IMR-90 (cell line): ENCODE results near the gene MEIS1. TPM values are rescaled to one million over a fixed set of nuclear protein-coding genes. Genes with fewer than 3 reads are reported as not detected.

ENCODE experiments used
- ATAC-seq: fragments of 200-7000 bp; cut with Tn5 transposase; 2 replicates; pipeline ENCODE4 v1.9.1; 2020; ENCODE audit warnings: low read depth, mild to moderate bottlenecking, moderate library complexity
- BruUV-seq: library from RNA; stranded (reverse); fragments of 400-500 nt; replicated peaks from 2 replicates; lab custom pipeline; 2021; lab: Mats Ljungman, UMichigan
- CTCF ChIA-PET: fragments of 300-600 bp; formaldehyde crosslinking; extraction: SDS; loops from one replicate; lab custom pipeline; 2021; ENCODE audit warnings: antibody characterized with exemption; lab: Yijun Ruan, JAX
- POLR2A ChIA-PET: fragments of 300-600 bp; sonication (Branson Sonifier 250); formaldehyde crosslinking; loops from one replicate; lab custom pipeline; 2022; ENCODE audit warnings: antibody characterized with exemption; ENCODE audit not compliant: unreplicated experiment; lab: Charles Lee
- DNase-seq: peaks from one replicate; pipeline ENCODE4 v3.0.0; 2013
- H2AFZ ChIP-seq: replicated peaks from 2 replicates; pipeline ENCODE3; 2013; ENCODE audit warnings: low read length, mild to moderate bottlenecking; ENCODE audit not compliant: poor library complexity
- H2AK5ac ChIP-seq: 2 replicates; pipeline ENCODE4 v1.6.1; 2013; ENCODE audit warnings: low read depth, low read length, inconsistent platforms
- H2AK9ac ChIP-seq: replicated peaks from 2 replicates; pipeline ENCODE3; 2013; ENCODE audit warnings: mild to moderate bottlenecking, low read depth, low read length, moderate library complexity; ENCODE audit not compliant: poor library complexity
- H2BK120ac ChIP-seq: 2 replicates; pipeline ENCODE4 v1.6.1; 2013; ENCODE audit warnings: low read depth, low read length, inconsistent platforms
- H2BK15ac ChIP-seq: 3 replicates; pipeline ENCODE4 v1.6.1; 2013; ENCODE audit warnings: low read depth, low read length, inconsistent platforms
- H2BK20ac ChIP-seq: 2 replicates; pipeline ENCODE4 v1.6.1; 2013; ENCODE audit warnings: low read depth, mild to moderate bottlenecking, inconsistent platforms, low read length, moderate library complexity
- H2BK5ac ChIP-seq: 2 replicates; pipeline ENCODE4 v1.6.1; 2013; ENCODE audit warnings: mild to moderate bottlenecking, low read depth, low read length, inconsistent platforms; ENCODE audit not compliant: poor library complexity, severe bottlenecking
- H3K14ac ChIP-seq: replicated peaks from 2 replicates; pipeline ENCODE4 v1.6.1; 2013; ENCODE audit warnings: low read depth, low read length, inconsistent platforms
- H3K18ac ChIP-seq: 2 replicates; pipeline ENCODE4 v1.6.1; 2013; ENCODE audit warnings: low read depth, low read length, control low read depth
- H3K23ac ChIP-seq: 2 replicates; pipeline ENCODE4 v1.6.1; 2013; ENCODE audit warnings: low read depth, low read length, inconsistent platforms
- H3K27ac ChIP-seq: 2 replicates; pipeline ENCODE4 v1.5.1; 2013; ENCODE audit warnings: mild to moderate bottlenecking, control low read depth, low read length; ENCODE audit not compliant: insufficient read depth
- H3K27me3 ChIP-seq: 2 replicates; pipeline ENCODE4 v1.6.1; 2013; ENCODE audit warnings: low read length; ENCODE audit not compliant: control insufficient read depth, insufficient read depth
- H3K36me3 ChIP-seq: 2 replicates; pipeline ENCODE4 v1.6.1; 2013; ENCODE audit warnings: low read length, mixed read lengths; ENCODE audit not compliant: control insufficient read depth, insufficient read depth
- H3K4ac ChIP-seq: 2 replicates; pipeline ENCODE4 v1.6.1; 2013; ENCODE audit warnings: low read depth, low read length, inconsistent platforms
- H3K4me1 ChIP-seq: 2 replicates; pipeline ENCODE4 v1.6.1; 2013; ENCODE audit warnings: low read length, mixed read lengths; ENCODE audit not compliant: control insufficient read depth, insufficient read depth
- H3K4me2 ChIP-seq: 2 replicates; pipeline ENCODE4 v1.6.1; 2013; ENCODE audit warnings: low read depth, mild to moderate bottlenecking, control low read depth, low read length, moderate library complexity
- H3K4me3 ChIP-seq: 2 replicates; pipeline ENCODE4 v1.5.1; 2013; ENCODE audit warnings: low read depth, mild to moderate bottlenecking, control low read depth, low read length, moderate library complexity; ENCODE audit not compliant: insufficient read depth
- H3K56ac ChIP-seq: 2 replicates; pipeline ENCODE4 v1.6.1; 2013; ENCODE audit warnings: low read length, inconsistent platforms; ENCODE audit not compliant: insufficient read depth; ENCODE audit errors: extremely low read depth
- H3K79me1 ChIP-seq, 2 experiments: 2 replicates each; pipeline ENCODE4 v1.6.1; 2013; ENCODE audit warnings: low read length in 2 of 2, inconsistent platforms in 1 of 2, low read depth in 1 of 2
- H3K9ac ChIP-seq: 2 replicates; pipeline ENCODE4 v1.6.1; 2013; ENCODE audit warnings: low read depth, low read length, control low read depth
- H3K9me1 ChIP-seq: 2 replicates; pipeline ENCODE4 v1.6.1; 2013; ENCODE audit warnings: low read length, inconsistent platforms; ENCODE audit not compliant: insufficient read depth
- H3K9me3 ChIP-seq: 2 replicates; pipeline ENCODE4 v1.6.1; 2013; ENCODE audit warnings: low read length; ENCODE audit not compliant: control insufficient read depth, insufficient read depth
- H4K20me1 ChIP-seq: 2 replicates; pipeline ENCODE4 v1.6.1; 2013; ENCODE audit warnings: low read length, inconsistent platforms; ENCODE audit not compliant: insufficient read depth
- H4K5ac ChIP-seq: 2 replicates; pipeline ENCODE4 v1.6.1; 2013; ENCODE audit warnings: mild to moderate bottlenecking, low read depth, low read length, control low read depth
- H4K8ac ChIP-seq, 2 experiments: 2 replicates each; pipeline ENCODE4 v1.6.1; 2013; ENCODE audit warnings: low read depth in 2 of 2, low read length in 2 of 2, control low read depth in 1 of 2, inconsistent platforms in 1 of 2
- H4K91ac ChIP-seq: 2 replicates; pipeline ENCODE4 v1.6.1; 2013; ENCODE audit warnings: low read depth, low read length, inconsistent platforms; ENCODE audit not compliant: insufficient read depth
- BHLHE40 ChIP-seq: fragments of 150-350 bp; IDR thresholded peaks from 2 replicates; pipeline ENCODE4 v1.6.1; 2016; ENCODE audit warnings: mild to moderate bottlenecking, low read depth, low read length
- CHD1 ChIP-seq: IDR thresholded peaks from 2 replicates; pipeline ENCODE4 v1.6.1; 2012; ENCODE audit warnings: low read depth, low read length, improper control_type of control experiment
- MAZ ChIP-seq: IDR thresholded peaks from 2 replicates; pipeline ENCODE4 v1.6.1; 2012; ENCODE audit warnings: low read depth, mild to moderate bottlenecking, low read length, improper control_type of control experiment, moderate library complexity, borderline replicate concordance
- MXI1 ChIP-seq: IDR thresholded peaks from 2 replicates; pipeline ENCODE4 v1.6.1; 2012; ENCODE audit warnings: low read depth, mild to moderate bottlenecking, low read length, moderate library complexity, borderline replicate concordance
- NFE2L2 ChIP-seq: fragments of 150-350 bp; IDR thresholded peaks from 2 replicates; pipeline ENCODE4 v1.6.1; 2016; ENCODE audit warnings: low read depth, mild to moderate bottlenecking, low read length
- RAD21 ChIP-seq: IDR thresholded peaks from 2 replicates; pipeline ENCODE4 v1.6.1; 2012; ENCODE audit warnings: low read length, improper control_type of control experiment
- SMC3 ChIP-seq: fragments of 150-350 bp; IDR thresholded peaks from 2 replicates; pipeline ENCODE4 v1.6.1; 2016; ENCODE audit warnings: low read depth, mild to moderate bottlenecking, antibody characterized with exemption, low read length, moderate library complexity
- WGBS, 2 experiments: methylation state at CpG; one replicate each; pipeline versions ENCODE4 v1.1.5 to v1.1.7; 2013; ENCODE audit warnings: missing lambda C conversion rate in 2 of 2; ENCODE audit not compliant: insufficient read length in 1 of 2; ENCODE audit errors: extremely low coverage in 2 of 2; 5-methylcytosine and 5-hydroxymethylcytosine counted together
- dilution Hi-C: fragments of 300-500 bp; cut with HindIII; formaldehyde crosslinking; loops from one replicate; pipeline ENCODE4 v1.14.3; 2018; ENCODE audit warnings: low sequenced_read_pairs; ENCODE audit not compliant: unreplicated experiment
- in situ Hi-C: fragments of 300-500 bp; cut with MboI; formaldehyde crosslinking; loops from 3 replicates; pipeline ENCODE4 v1.14.3; 2019; ENCODE audit warnings: low sequenced_read_pairs, inconsistent platforms, mixed read lengths
- intact Hi-C: fragments of 100-400 bp; cut with micrococcal nuclease; formaldehyde crosslinking; loops from 2 replicates; pipeline ENCODE4 v1.10.0; 2022
- polyA plus RNA-seq, 3 experiments: library from polyadenylated mRNA; depleted of rRNA; stranded (reverse); fragments of >200 nt; gene quantifications; 2 replicates each; pipeline ENCODE4 v1.2.3, GENCODE V29; 2012; ENCODE audit warnings: low replicate concordance in 1 of 3
- total RNA-seq: library from RNA; depleted of rRNA; stranded (reverse); fragments of >200 nt; gene quantifications from 2 replicates; pipeline ENCODE4 v1.2.3, GENCODE V29; 2012
- TF ChIP-seq, protein P1 (sequence below): fragments of 150-350 bp; IDR thresholded peaks from 2 replicates; pipeline ENCODE4 v1.6.1; 2016; ENCODE audit warnings: low read depth, mild to moderate bottlenecking, low read length, moderate library complexity, borderline replicate concordance
- TF ChIP-seq, protein P2 (sequence below): fragments of 150-350 bp; IDR thresholded peaks from 2 replicates; pipeline ENCODE4 v1.6.1; 2017; ENCODE audit warnings: mild to moderate bottlenecking, antibody characterized with exemption, low read length, low read depth

Gene MEIS1
- total and polyA plus RNA-seq, 2 of the 4 experiments (the other 2 are of a cell fraction), result 54.4 to 157 TPM

DNA sequence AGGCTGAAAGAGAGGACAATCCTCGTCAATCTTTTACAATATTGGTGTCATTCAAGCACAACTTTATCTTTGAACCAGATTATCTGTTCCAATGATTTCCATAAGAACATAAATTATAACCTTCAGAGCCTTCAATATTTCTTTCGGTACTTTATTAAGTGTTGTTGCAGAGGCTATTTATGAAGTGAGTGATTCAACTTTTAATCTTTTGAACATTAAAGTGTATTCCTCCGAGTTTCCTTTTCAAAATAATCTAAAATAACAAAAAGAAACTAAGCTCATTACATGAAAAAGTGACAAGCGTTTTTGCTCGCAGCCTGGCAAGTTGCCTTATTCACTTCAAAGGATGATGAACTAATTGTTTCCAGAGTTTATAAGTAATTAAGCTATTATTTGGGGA is 149.0 kb downstream of the MEIS1 start:
- no peak for DNase-seq
- Histone ChIP-seq H4K8ac (peak overlapping the region; percentile 90 to 95; a peak in 3 of 4 replicates), H2AK5ac (peak overlapping the region; percentile 51), H3K9me1 (0 out of 2 replicates have a peak, but pooled peaks cover 6% of the 10 kb centered on the region), H4K5ac (peak overlapping the region; percentile 4; the same call in 1 of the 2 replicates), H3K23ac (peak overlapping the region; percentile 73), H2BK5ac (peak overlapping the region; percentile 11), H2AK9ac (no peak overlapping the region), H2BK120ac (peak overlapping the region; percentile 96), H4K91ac (peak overlapping the region; percentile 81; the same call in 1 of the 2 replicates), H2BK15ac (peak overlapping the region; percentile 89; the same call in 1 of the 3 replicates), H3K18ac (peak overlapping the region; percentile 25), H3K14ac (peak overlapping the region; percentile 12; the same call in 1 of the 2 replicates), H3K4ac (peak overlapping the region; percentile 92; the same call in 1 of the 2 replicates), H3K4me1 (peaks cover 13% of the 10 kb centered on the region), H3K56ac (no peak overlapping the region), H3K4me3 (no peak overlapping the region), H3K27me3 (no peaks in the 10 kb centered on the region), H3K36me3 (no peaks in the 10 kb centered on the region), H3K9ac (peak overlapping the region; percentile 8), H3K79me1 (peaks cover 4 to 23% of the 10 kb centered on the region in 2 experiments; a peak in 3 of 4 replicates), H4K20me1 (no peaks in the 10 kb centered on the region), H2AFZ (peak overlapping the region; percentile 85), H3K27ac (no peak overlapping the region), H3K4me2 (peak overlapping the region; percentile 96), H2BK20ac (peak overlapping the region; percentile 90), H3K9me3 (no peaks in the 10 kb centered on the region)
- intact Hi-C loops (loop anchor here (5.0 kb wide), 1 partner anchor 208 kb away; no protein-coding TSS in a partner anchor), dilution Hi-C loops (no loop called here), in situ Hi-C loops (loop anchor here (5.0 to 25.0 kb wide), 6 partner anchors 261 to 1453 kb away; no protein-coding TSS in a partner anchor)
- ChIA-PET CTCF (interaction anchor here (0.6 kb wide), 1 partner anchor 631 kb away, joined by 3 read pairs; no protein-coding TSS in a partner anchor), POLR2A (no interaction called here)
- WGBS, 2 experiments, result no CpG with 5 or more reads among the region's 5 CpGs
- no peak for ATAC-seq
- TF ChIP-seq MXI1 (no peak), SMC3 (no peak), NFE2L2 (no peak), MAZ (no peak), RAD21 (no peak), BHLHE40 (no peak), CHD1 (no peak)
- TF ChIP-seq, protein P1, sequence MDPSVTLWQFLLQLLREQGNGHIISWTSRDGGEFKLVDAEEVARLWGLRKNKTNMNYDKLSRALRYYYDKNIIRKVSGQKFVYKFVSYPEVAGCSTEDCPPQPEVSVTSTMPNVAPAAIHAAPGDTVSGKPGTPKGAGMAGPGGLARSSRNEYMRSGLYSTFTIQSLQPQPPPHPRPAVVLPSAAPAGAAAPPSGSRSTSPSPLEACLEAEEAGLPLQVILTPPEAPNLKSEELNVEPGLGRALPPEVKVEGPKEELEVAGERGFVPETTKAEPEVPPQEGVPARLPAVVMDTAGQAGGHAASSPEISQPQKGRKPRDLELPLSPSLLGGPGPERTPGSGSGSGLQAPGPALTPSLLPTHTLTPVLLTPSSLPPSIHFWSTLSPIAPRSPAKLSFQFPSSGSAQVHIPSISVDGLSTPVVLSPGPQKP, result no peak
- TF ChIP-seq, protein P2, sequence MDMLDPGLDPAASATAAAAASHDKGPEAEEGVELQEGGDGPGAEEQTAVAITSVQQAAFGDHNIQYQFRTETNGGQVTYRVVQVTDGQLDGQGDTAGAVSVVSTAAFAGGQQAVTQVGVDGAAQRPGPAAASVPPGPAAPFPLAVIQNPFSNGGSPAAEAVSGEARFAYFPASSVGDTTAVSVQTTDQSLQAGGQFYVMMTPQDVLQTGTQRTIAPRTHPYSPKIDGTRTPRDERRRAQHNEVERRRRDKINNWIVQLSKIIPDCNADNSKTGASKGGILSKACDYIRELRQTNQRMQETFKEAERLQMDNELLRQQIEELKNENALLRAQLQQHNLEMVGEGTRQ, result no peak
- no TSS peak for BruUV-seq
